ENCODE results near the gene ANKRD52. TPM values are rescaled to one million over a fixed set of nuclear protein-coding genes. Genes with fewer than 3 reads are reported as not detected.

The ANKRD52 gene
- total RNA-seq, 1 donor from 2014 or later: 10.1 TPM

- DNase-seq (ENCODE audit: low read depth in 2 of 2): no peak
Measured at GRCh38 chr12:56212361-56212760, 45.8 kb downstream of the ANKRD52 start.

GRCh38 chr12:56208006-56208405 is 50.2 kb downstream of the ANKRD52 start:
- DNase-seq (ENCODE audit: low read depth in 2 of 2): no peak

- peak; percentile 41 to 70 for DNase-seq (ENCODE audit: low read depth in 2 of 2)
Measured at GRCh38 chr12:56206452-56207166, 51.6 kb downstream of the ANKRD52 start.

- peak in 1 of 2 donors; percentile 10 for DNase-seq (ENCODE audit: low read depth in 2 of 2)
Measured at GRCh38 chr12:56205445-56205844, 52.7 kb downstream of the ANKRD52 start.

GRCh38 chr12:56204275-56204674 is 53.9 kb downstream of the ANKRD52 start:
- no peak for DNase-seq (ENCODE audit: low read depth in 2 of 2)

GRCh38 chr12:56202838-56203237 is 55.3 kb downstream of the ANKRD52 start:
- DNase-seq (ENCODE audit: low read depth in 2 of 2): no peak

- peak in 1 of 2 donors; percentile 20 for DNase-seq (ENCODE audit: low read depth in 2 of 2)
Measured at GRCh38 chr12:56202366-56202765, 55.8 kb downstream of the ANKRD52 start.

GRCh38 chr12:56198836-56199235 is 59.3 kb downstream of the ANKRD52 start:
- DNase-seq (ENCODE audit: low read depth in 2 of 2): peak in 1 of 2 donors; percentile 12

- DNase-seq (ENCODE audit: low read depth in 2 of 2): peak in 1 of 2 donors; percentile 89
Measured at GRCh38 chr12:56197921-56198635, 60.1 kb downstream of the ANKRD52 start.

- peak in 1 of 2 donors; percentile 88 for DNase-seq (ENCODE audit: low read depth in 2 of 2)
Measured at GRCh38 chr12:56196818-56197550, 61.2 kb downstream of the ANKRD52 start.

GRCh38 chr12:56193025-56193578 is 65.1 kb downstream of the ANKRD52 start:
- DNase-seq (ENCODE audit: low read depth in 2 of 2): peak; percentile 83 to 87

- no peak for DNase-seq (ENCODE audit: low read depth in 2 of 2)
Measured at GRCh38 chr12:56192582-56192981, 65.6 kb downstream of the ANKRD52 start.

GRCh38 chr12:56190695-56191155 is 67.5 kb downstream of the ANKRD52 start:
- no peak for DNase-seq (ENCODE audit: low read depth in 2 of 2)

- DNase-seq (ENCODE audit: low read depth in 2 of 2): peak; percentile 75 to 84
Measured at GRCh38 chr12:56189918-56190694, 68.1 kb downstream of the ANKRD52 start.

- peak; percentile 59 to 89 for DNase-seq (ENCODE audit: low read depth in 2 of 2)
Measured at GRCh38 chr12:56189099-56189917, 68.9 kb downstream of the ANKRD52 start, which contains the start of gene SMARCC2. Gene SMARCC2 (minus strand): TSS chr12:56189483. CDS start chr12:56189461, 22 bp downstream.

GRCh38 chr12:56188778-56189098 is 69.4 kb downstream of the ANKRD52 start:
- DNase-seq (ENCODE audit: low read depth in 2 of 2): no peak

GRCh38 chr12:56188131-56188777 is 69.9 kb downstream of the ANKRD52 start:
- DNase-seq (ENCODE audit: low read depth in 2 of 2): no peak
